ENCODE results near the gene RABAC1.
"Not testable (repeated sequence)": the region's sequence is repeated elsewhere in the genome, so short reads cannot be mapped to it uniquely, and the experiment has no call there.

Gene RABAC1

DNA sequence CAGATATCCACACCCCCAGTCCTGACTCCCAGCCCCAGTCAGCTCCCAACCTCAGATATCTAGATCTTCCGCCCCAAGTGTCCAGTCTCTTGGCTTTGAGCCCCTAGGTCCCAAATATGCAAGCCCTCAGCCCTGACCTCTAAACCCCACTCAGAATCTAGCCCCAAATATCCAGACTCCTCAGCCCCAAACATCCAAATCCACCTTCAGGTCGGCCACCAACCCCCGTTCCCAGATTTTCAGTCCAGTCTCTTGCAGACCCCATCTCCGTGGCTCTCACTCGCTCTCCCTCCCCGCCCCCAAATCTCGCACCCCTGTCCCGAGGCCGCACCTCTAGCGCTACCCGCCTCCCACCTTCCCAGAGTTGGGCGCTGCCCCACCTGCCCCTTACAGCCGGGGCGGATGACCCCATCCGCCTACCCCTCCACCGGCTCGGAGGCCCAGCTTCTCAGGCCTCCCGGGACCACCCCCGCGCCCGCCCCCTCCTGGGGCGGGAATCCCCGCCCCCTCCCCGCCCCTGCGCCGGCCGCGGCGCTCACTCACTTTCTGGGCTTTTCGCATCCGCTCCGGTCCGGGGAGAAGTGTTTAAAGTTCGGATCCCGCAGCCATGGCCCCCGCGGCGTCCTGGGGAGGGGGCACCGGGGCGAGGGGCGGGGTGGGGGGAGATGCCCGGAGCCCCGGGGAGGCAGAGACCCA lies 31.5 kb downstream of the RABAC1 start:
- no peak for FAIRE-seq

DNA sequence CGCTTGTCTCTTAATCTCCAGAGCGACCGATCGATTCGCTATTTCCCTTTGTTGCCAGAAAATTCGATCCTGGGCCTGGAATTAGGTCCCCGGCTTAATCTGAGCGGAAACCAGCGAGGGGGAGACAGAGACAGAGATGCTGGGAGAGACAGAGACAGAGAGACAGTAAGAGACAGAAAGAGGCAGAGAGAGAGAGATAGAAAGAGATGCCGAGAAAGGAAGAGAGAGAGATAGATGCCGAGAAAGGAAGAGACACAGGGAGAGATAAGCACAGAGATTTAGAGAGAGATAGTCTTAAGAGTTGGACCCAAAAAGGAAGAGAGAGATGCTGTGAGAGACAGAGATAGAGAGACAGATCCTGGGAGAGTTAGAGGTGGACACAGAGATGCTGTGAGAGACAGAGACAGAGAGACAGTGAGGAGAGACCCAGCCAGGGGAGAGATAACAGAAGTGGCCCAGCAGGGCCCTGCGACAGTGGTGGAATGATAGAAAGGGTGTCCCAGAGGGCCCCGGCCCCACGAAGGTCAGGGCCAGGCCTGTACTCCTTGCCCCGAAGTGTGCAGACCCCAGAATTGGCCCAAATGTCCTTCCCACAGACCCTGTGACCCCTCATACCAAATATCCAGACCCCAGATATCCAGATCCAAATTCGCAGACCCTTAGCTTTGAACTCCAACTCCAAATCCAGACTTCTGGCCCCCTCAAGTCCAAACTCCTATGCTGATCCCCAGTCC lies 32.2 kb downstream of the RABAC1 start:
- no peak for FAIRE-seq

DNA sequence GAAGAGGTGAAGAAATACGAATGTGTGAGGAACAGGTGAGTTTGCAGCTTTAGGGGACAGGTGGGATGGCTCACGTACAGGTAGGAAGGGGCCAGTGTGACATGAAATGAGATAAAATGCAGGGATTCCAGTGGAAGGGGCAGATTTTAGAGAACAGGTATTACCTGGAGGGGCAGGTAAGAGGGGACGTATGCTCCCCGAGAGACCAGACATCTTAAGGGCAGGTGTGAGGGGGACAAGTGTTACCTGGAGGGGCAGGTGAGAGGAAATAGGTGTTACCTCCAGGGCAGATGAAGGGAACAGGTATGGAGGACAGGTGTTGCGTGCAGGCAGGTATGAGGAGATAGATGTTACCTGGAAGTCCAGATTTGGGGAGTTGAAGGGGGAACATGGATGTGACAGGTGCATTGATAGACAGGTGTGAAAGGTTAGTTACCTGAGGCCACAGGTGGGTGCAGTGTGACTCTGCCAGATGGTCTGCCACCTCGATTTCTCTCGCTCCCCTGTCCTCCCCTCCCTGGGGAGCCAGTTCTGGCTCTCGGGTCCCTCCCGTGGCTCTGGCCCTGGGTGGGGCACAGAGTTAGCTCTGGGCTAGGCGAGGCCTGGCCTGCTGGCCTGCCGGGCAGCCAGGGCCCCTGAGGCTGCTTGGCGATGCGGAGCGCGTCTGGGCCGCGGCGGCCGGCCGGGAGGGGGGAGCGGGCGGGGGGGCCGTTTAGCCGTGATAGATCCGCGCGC lies 32.9 kb downstream of the RABAC1 start:
- no peak for FAIRE-seq

DNA sequence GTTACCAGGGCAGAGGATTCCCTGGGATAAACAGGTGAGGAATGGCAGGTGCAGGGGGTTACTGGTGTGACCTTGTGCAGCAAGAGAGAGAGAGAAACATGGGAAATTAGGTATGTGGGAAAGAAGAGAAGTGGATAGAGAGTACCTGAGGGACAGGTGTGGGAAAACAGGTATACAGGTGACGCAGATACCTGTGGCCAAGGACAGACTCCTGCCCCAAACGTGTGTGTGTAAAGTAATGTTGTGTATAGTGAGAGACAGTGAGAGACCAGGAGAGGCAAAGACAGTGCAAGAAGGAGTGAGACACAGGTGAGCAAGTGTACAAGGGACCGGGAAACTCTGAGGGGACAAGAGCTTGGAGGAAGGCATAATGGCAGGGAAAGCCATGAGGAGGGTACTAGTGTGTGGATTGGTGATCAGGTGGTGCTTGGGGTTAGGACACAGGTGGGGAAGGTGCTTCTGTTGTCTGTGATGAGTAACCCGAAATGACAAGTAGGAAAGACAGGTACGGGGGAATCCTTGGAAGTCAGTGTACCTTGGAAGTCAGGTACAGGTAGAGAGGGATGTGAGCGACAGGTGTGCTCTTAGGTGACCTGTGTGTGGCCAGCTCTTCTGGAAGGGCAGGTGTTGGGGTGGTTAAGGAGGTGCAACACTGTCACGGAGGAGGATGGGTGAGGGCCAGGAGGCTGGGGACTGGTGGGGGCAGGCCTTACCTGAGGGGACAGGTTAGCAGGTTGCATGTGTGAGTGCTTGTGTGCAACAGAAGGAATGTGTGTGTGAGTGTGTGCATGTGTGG lies 33.7 kb downstream of the RABAC1 start:
- FAIRE-seq, result no peak

DNA sequence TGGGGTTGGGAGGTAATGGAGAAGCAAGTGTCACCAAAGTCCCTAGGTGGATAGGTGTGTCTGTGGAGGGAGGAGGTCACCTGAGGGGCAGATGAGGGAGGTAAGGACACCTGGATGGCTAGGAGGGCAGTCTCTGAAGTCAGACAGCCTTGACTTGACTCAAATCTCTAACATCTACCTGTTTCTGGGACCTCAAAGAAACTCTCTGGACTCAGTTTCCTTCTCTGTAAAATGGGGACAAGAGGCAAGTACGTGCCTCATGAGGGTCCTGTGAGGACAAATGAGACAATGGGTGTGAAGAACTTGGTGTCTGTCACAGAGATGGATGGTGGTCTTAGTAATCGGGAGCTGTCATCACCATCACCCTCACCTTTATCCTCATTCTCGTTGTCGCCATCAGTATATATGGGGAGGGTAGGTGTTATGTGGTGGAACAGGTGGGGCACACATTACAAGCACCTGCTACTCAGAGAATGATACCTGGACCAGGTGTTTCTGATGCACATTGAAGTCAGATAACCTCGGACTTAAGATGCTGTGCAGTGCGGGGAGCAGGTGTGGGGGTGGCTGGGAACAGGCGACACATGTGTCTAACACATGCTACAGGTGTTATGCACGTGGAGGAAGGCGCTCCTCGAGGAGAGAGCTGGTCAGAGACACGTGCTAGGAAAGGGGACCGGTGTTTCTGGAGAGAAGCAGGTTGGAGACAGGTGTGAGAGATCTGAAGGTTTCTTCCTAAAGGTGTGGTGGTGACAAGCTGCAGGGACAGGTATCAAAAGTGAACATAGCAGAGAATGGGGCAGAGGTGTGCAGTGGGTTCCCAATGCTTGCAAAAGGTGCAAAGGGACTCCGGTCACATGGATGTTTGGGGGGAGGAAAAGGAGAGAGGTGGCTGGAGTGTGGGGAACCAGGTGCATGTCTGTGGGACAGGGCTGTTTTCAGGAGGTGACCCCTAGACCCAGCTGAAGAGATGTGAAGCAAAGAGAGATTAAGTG lies 34.7 kb downstream of the RABAC1 start:
- no peak for FAIRE-seq

DNA sequence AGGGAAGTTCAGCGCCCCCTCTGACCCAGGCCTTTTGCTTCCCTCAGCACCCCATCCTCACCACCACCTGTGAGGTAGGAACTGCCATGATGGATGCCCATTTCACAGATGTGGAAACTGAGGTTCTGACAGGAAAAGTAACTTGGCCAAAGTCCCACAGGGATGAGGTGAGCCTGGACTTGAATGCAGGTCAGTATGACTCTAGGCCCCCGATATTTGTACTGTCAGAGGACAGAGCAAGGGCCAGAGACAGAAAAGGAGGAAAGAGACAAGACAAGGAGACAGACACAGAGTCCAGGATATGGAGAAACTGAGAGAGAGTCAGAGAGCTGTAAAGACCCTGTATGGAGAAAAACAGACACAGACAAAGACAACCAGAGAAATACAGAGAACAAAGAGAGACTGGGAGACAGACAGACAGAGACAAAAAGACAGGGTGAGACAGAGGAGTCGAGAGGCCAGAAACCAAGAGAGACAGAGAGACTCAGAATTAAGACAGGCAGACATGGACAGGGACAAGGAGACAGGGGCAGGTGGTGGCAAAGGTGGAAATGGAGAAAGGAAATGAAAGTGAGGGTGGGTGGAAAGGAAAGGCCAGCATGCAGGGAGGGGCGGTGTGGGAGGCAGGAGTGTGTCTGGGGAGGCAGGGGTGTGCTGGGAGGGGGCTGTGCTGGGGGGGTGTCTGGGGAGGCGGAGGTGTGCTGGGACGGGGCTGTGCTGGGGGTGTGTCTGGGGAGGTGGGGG lies 35.9 kb downstream of the RABAC1 start:
- FAIRE-seq, result no peak

DNA sequence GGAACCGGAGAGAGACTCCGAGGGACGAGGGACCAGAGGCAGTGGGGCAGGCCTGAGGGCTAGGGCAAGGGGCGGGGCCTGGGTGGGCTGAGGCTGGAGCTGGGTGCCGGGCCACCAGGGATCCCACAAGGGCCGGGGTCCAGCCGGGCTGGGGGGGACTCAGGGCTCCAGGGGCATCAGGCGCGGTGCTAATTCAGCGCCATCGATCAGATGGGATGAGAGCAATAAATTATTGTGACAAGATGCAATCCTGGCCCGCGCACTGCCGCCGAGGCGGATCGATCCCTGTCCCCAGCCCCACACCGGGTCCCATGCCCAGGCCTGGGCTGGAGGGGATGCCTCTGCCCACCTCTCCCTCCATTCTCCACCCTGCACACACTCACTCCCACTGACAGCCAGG lies 36.5 kb downstream of the RABAC1 start:
- FAIRE-seq, result no peak

DNA sequence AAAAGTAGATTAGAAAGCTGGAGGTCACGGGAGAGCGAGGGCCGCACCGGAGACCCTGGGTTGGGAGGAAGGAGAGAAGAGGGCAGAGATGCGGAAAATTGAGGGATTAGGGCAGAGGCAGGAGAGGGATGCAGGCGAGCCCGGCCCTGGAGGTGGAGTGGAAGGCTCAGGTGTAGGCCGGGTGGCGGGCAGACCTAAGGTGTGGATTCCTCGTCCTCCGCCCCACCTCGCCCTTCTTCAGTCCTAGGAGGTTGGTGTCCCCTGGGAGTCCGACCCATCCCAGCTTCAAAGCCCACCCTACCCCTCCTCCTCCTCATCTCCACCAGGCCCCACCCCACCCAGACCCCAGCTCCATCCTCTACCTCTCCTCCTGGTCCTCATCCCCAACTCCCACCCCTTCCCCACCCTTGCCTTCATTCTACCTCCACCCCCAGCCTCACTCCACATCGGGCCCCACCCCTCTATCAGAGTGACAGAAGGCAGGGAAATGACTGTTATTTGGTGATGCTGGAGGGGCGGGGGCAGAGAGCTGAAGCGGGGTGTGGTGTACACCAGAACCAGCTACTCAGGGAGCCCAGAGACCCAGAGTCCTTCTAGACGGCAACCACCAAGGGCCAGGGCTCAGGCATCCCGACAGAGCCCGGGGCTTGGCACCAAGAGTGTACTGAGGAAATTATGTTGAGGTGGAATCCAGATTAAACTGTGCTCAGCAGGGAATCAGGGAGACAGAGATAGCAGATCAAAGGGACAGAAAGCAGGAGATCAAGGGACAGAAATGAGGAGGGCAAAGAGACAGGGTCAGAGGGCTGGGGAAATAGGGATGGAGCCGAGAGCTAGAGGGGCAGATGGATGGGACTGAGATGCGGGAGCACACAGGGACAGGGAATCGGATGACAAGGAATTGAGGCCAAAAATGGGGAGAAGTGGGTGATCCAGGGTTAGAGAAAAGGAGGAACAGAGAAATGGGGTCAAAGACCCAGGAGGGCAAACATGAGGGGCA lies 37.2 kb downstream of the RABAC1 start:
- no peak for FAIRE-seq

DNA sequence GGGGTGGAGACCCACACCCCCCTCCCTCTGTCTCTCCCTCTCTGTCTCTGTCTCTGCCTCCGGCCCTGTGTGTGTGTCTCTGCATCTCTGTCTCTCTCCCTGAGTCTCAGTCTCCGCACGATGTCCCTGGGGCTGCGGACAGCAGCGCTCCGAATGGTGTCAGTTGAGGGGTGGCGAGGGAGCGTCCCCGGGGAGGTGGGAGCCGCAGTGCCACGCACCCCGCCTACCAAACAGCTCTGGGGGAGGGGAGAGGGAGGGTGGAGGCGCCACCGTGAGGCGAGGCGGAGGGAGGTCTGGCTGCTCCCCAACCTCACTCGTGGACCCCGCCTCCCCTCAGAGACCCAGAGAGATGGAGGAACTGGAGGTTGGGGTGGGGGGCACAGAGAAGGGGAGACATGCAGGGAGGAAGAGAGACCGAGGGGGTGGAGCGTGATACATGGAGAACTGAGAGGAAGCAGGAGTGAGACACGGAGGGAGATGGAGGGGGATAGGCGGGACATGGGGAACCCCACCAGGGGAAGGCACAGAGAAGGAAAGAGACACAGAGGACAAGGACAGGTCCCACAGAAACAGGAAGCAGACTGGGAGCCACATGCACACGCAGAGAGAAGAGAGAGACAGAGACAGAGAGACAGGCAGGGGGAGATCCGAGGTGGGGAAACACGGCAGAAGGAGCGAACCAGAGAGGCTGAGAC lies 38.1 kb downstream of the RABAC1 start:
- no peak for FAIRE-seq

DNA sequence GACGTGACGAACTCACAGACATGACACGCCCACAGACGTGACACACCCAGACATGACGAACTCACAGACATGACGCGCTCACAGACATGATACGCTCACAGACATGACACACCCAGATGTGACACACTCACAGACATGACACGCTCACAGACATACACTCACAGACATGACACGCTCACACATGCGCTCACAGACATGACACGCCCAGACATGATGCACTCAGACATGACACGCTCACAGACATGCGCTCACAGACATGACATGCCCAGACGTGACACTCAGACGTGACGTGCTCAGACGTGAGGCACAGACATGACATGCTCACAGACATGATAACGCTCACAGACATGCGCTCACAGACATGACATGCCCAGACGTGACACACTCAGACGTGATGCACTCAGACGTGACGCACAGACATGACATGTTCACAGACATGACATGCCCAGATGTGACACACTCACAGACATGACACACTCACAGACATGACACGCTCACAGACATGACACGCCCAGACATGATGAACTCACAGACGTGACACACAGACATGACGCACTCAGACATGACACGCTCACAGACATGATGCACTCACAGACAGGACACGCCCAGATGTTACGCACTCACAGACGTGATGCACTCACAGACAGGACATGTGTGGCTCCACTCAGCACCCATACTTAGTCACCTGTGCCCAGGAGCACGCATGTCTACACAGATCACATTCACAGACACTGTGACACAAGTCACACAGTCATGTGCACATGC lies 39.0 kb downstream of the RABAC1 start:
- FAIRE-seq, result no peak

DNA sequence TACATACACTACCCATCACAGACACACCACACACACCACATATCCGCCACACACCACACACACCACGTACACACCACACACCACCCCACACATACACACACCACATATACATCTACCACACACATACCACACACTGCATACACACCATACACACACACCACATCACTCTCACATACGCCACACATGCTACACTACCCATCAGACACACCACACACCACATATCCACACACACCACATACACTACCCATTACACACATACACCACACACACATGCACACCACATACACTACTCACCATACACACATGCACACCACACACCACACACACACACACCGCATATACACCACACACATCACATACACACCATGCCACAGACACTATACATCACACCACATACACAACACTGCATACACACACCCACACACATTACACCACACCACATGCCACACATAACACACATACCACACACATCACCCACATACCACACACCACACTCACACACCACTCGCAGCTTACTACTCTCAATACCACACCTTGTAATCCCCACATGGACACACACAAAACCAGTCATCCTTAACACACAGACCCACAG lies 40.4 kb downstream of the RABAC1 start:
- FAIRE-seq, result no peak

DNA sequence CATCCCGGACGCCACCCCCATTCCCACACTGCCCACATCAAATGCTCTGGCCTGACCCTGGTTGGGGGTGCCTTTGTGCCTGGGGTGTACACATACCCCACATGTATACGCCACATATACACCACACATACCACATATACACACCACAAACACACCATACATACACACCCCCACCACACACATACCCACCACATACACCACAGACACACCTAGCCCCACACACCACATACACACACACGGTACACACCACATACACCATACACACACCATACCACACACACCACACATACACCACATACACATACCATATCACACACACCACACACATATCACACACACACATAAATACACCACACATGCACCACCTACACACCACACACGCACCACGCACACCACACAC lies 41.0 kb downstream of the RABAC1 start:
- FAIRE-seq, result no peak

DNA sequence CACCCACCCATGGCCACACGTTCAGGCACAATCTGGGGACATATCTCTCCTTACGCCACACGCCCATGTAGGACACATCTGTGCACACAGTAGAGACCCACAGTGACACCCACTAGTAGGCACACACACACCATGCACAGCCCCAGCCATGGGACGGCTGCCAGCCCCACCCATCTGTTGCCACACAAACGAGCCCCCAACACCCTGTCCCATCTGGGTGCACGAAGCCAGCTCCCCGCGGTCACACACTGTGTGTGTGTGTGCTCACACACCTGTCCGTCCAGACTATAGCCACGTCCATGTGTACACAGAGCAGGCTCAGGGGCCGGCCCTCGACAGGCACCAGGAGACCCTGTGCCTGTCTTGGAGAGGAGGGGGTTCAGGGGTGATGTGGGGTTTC lies 41.4 kb downstream of the RABAC1 start:
- FAIRE-seq, result no peak

DNA sequence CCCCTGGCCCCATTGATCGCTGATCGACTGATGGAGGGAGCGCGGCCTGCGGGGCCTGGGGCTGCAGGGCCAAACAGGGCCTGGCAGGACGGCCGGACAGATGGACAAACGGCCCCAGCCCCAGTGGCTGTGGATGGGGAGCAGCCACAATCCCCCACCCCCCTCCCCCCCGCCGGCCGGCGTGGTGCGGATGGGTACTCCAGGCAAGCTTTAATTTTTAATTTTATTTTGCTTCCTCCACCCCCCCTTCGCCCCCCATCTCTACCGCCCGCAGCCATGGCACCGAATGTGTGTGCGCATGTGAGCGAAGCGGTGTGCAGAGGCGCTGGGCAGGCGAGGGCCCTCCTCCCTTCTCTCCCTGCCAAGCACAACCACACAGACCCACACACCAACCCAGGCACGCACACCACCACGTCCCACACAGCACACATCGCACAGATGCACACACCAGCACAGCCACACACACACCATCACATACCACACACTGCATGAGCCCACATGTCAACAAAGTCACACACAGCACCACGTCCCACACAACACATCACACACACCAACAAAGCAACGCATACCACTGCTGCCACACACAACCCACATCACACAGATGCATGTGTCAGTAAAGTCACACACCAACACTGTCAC lies 43.2 kb downstream of the RABAC1 start:
- no peak for FAIRE-seq

DNA sequence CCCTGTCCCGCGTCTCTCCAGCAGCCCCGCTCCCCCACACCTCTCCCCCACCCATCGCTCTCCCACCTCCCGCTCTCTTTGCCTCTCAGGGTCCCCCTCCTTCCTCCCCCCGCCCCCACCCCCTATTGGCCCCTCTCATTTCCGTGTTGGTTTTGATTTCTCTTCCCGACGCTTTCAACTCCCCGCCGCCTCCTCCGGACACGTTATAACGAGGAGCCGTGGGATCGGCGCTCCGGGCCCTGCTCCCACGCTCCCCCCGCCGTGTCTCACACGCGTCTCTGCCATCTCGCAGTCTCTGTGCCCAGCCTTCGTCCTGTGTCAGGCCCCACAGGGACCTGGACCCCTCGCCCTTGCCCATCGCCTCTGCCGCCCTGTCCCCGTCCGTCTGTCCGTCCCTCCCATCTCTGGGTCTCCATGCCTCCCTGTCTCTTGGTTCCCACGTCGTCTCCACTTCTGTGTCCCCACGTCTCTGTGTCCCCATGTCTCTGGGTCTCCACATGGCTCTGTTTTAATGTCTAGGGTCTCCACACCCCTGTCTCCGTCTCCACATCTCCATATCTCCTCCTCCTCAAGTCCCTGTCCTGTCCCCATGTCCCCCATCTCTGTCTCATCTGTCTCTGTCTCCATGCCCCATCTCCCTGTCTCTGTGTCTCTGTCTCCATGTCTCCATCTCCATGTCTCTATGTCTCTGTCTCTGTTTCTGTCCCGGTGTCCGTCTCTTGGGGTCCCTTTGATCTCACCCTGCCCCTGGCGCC lies 43.9 kb downstream of the RABAC1 start:
- FAIRE-seq, result no peak

DNA sequence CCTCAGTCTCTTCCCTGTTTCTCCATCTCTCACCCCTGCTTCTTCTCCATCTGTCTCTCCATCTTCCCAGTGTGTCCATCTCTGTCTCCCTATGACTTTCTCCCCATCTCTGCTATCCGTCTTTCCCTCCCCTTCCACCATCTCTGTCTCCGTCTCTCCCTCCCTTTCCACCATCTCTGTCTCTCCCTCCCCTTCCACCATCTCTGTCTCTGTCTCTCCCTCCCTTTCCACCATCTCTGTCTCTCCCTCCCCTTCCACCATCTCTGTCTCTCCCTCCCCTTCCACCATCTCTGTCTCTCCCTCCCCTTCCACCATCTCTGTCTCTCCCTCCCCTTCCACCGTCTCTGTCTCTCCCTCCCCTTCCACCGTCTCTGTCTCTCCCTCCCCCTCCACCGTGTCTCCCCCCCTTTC lies 44.7 kb downstream of the RABAC1 start:
- FAIRE-seq, result not testable (repeated sequence)

Measured in A204.1 (cell line).